Measurements from ENCODE around the gene CYB561.
A peak's percentile ranks its signal among the peaks of the same experiment; 100 is the strongest.

The CYB561 gene

GRCh38 chr17:63406689-63407330, 39.3 kb downstream of the CYB561 start:
- peak; percentile 84 for TF ChIP-seq CTCF (IDR thresholded peaks at IDR 0.05)

GRCh38 chr17:63405741-63406261, 40.3 kb downstream of the CYB561 start:
- TF ChIP-seq CTCF (IDR thresholded peaks at IDR 0.05) = peak; percentile 83

- TF ChIP-seq CTCF (IDR thresholded peaks at IDR 0.05) = no peak
Measured at GRCh38 chr17:63405020-63405419, 41.1 kb downstream of the CYB561 start.

- TF ChIP-seq CTCF (IDR thresholded peaks at IDR 0.05) = no peak
Measured at GRCh38 chr17:63402431-63403212, 43.5 kb downstream of the CYB561 start.

GRCh38 chr17:63399856-63400255, 46.2 kb downstream of the CYB561 start:
- TF ChIP-seq CTCF (IDR thresholded peaks at IDR 0.05) = no peak

GRCh38 chr17:63399316-63399715, 46.8 kb downstream of the CYB561 start:
- no peak for TF ChIP-seq CTCF (IDR thresholded peaks at IDR 0.05)

- TF ChIP-seq CTCF (IDR thresholded peaks at IDR 0.05) = no peak
Measured at GRCh38 chr17:63398680-63399079, 47.4 kb downstream of the CYB561 start.
